H9 (cell line): ENCODE data around the gene USP3. TPM values are rescaled to one million over a fixed set of nuclear protein-coding genes. Genes with fewer than 3 reads are reported as not detected.

Experiments
- DNase-seq: peaks from one replicate; pipeline ENCODE4 v3.0.0-alpha.2; 2017
- H2AFZ ChIP-seq: one replicate; pipeline ENCODE4 v1.6.1; 2013; ENCODE audit warnings: mild to moderate bottlenecking, low read length, control low read depth, moderate library complexity
- H2AK5ac ChIP-seq: 2 replicates; pipeline ENCODE4 v1.6.1; 2013; ENCODE audit warnings: low read length, control low read depth, mixed read lengths; ENCODE audit not compliant: insufficient read length
- H2BK120ac ChIP-seq: one replicate; pipeline ENCODE4 v1.6.1; 2013; ENCODE audit warnings: low read depth, mild to moderate bottlenecking, low read length, control low read depth, inconsistent platforms; ENCODE audit not compliant: poor library complexity, severe bottlenecking
- H2BK12ac ChIP-seq: 2 replicates; pipeline ENCODE4 v1.6.1; 2013; ENCODE audit warnings: low read length, control low read depth, mixed read lengths, low read depth; ENCODE audit not compliant: insufficient read length
- H2BK15ac ChIP-seq: 2 replicates; pipeline ENCODE4 v1.6.1; 2013; ENCODE audit warnings: low read depth, low read length, control low read depth
- H2BK20ac ChIP-seq: one replicate; pipeline ENCODE4 v1.6.1; 2013; ENCODE audit warnings: low read depth, mild to moderate bottlenecking, low read length, control low read depth, inconsistent platforms; ENCODE audit not compliant: poor library complexity, severe bottlenecking
- H2BK5ac ChIP-seq: 2 replicates; pipeline ENCODE4 v1.6.1; 2013; ENCODE audit warnings: low read length, control low read depth, mixed read lengths; ENCODE audit not compliant: insufficient read length
- H3K14ac ChIP-seq: 2 replicates; pipeline ENCODE4 v1.6.1; 2013; ENCODE audit warnings: low read length, control low read depth; ENCODE audit not compliant: insufficient read depth
- H3K18ac ChIP-seq: 2 replicates; pipeline ENCODE4 v1.6.1; 2013; ENCODE audit warnings: low read depth, mild to moderate bottlenecking, mixed read lengths, low read length, control low read depth; ENCODE audit not compliant: insufficient read length
- H3K23ac ChIP-seq: 2 replicates; pipeline ENCODE4 v1.6.1; 2013; ENCODE audit warnings: low read length, control low read depth, mixed read lengths, low read depth; ENCODE audit not compliant: insufficient read length
- H3K23me2 ChIP-seq: 2 replicates; pipeline ENCODE4 v1.6.1; 2013; ENCODE audit warnings: low read depth, mild to moderate bottlenecking, mixed read lengths, low read length, control low read depth; ENCODE audit not compliant: insufficient read length, poor library complexity, severe bottlenecking
- H3K27ac ChIP-seq: 2 replicates; pipeline ENCODE4 v1.5.1; 2013; ENCODE audit warnings: low read length, control low read depth, mixed read lengths, low read depth; ENCODE audit not compliant: insufficient read length
- H3K27me3 ChIP-seq: 2 replicates; pipeline ENCODE4 v1.6.1; 2013; ENCODE audit warnings: low read length, control low read depth, inconsistent platforms; ENCODE audit not compliant: insufficient read depth
- H3K4ac ChIP-seq: 2 replicates; pipeline ENCODE4 v1.6.1; 2013; ENCODE audit warnings: low read depth, mild to moderate bottlenecking, control low read depth, inconsistent platforms, low read length, moderate library complexity
- H3K4me1 ChIP-seq: 2 replicates; pipeline ENCODE4 v1.6.1; 2013; ENCODE audit warnings: low read length, control low read depth, inconsistent platforms; ENCODE audit not compliant: insufficient read depth
- H3K4me2 ChIP-seq: 2 replicates; pipeline ENCODE4 v1.6.1; 2013; ENCODE audit warnings: low read length, control low read depth, mixed read lengths; ENCODE audit not compliant: insufficient read length, insufficient read depth
- H3K56ac ChIP-seq: 2 replicates; pipeline ENCODE4 v1.6.1; 2013; ENCODE audit warnings: low read depth, mild to moderate bottlenecking, mixed read lengths, low read length, control low read depth; ENCODE audit not compliant: insufficient read length
- H3K79me1 ChIP-seq: 2 replicates; pipeline ENCODE4 v1.6.1; 2013; ENCODE audit warnings: low read depth, mild to moderate bottlenecking, moderate library complexity, low read length, control low read depth, inconsistent platforms; ENCODE audit not compliant: insufficient read depth, poor library complexity, severe bottlenecking
- H3K79me2 ChIP-seq: 2 replicates; pipeline ENCODE4 v1.6.1; 2013; ENCODE audit warnings: low read length, control low read depth, inconsistent platforms; ENCODE audit not compliant: insufficient read depth
- H3K9ac ChIP-seq: 2 replicates; pipeline ENCODE4 v1.6.1; 2013; ENCODE audit warnings: low read length, control low read depth, mixed read lengths; ENCODE audit not compliant: insufficient read length; ENCODE audit errors: extremely low read depth
- H3K9me3 ChIP-seq: one replicate; pipeline ENCODE4 v1.6.1; 2013; ENCODE audit warnings: low read depth, low read length, inconsistent platforms; ENCODE audit not compliant: control insufficient read depth
- H3T11ph ChIP-seq: one replicate; pipeline ENCODE4 v1.6.1; 2013; ENCODE audit warnings: mild to moderate bottlenecking, low read length, control low read depth, inconsistent platforms
- H4K20me1 ChIP-seq: one replicate; pipeline ENCODE4 v1.6.1; 2013; ENCODE audit not compliant: control insufficient read depth, insufficient read length, insufficient read depth
- H4K5ac ChIP-seq: 2 replicates; pipeline ENCODE4 v1.6.1; 2013; ENCODE audit warnings: low read depth, mild to moderate bottlenecking, mixed read lengths, low read length, control low read depth; ENCODE audit not compliant: insufficient read length
- H4K8ac ChIP-seq: replicated peaks from 2 replicates; pipeline ENCODE4 v1.6.1; 2013; ENCODE audit warnings: low read length, control low read depth, mixed read lengths, low read depth; ENCODE audit not compliant: insufficient read length
- H4K91ac ChIP-seq: 2 replicates; pipeline ENCODE4 v1.6.1; 2013; ENCODE audit warnings: low read depth, mild to moderate bottlenecking, moderate library complexity, mixed read lengths, low read length, control low read depth; ENCODE audit not compliant: insufficient read length
- H3K27ac Mint-ChIP-seq, 3 experiments: 2 replicates in 2 of 3; 3 replicates in 1 of 3; pipeline ENCODE4 v1.8.0; 2020 to 2021; ENCODE audit warnings: mixed read lengths in 3 of 3, mild to moderate bottlenecking in 1 of 3, moderate library complexity in 1 of 3
- H3K27me3 Mint-ChIP-seq: 2 replicates; pipeline ENCODE4 v1.8.0; 2021; ENCODE audit warnings: low read depth, mild to moderate bottlenecking, moderate library complexity, mixed read lengths
- H3K36me3 Mint-ChIP-seq, 3 experiments: 2 replicates in 2 of 3; 3 replicates in 1 of 3; pipeline ENCODE4 v1.8.0; 2020 to 2021; ENCODE audit warnings: low read depth in 3 of 3, mixed read lengths in 3 of 3; ENCODE audit not compliant: insufficient read depth in 1 of 3
- H3K4me1 Mint-ChIP-seq, 2 experiments: 2 replicates each; pipeline ENCODE4 v1.8.0; 2020; ENCODE audit warnings: mixed read lengths in 2 of 2
- H3K4me3 Mint-ChIP-seq, 2 experiments: 2 replicates in 1 of 2; 3 replicates in 1 of 2; pipeline ENCODE4 v1.8.0; 2020 to 2021; ENCODE audit warnings: mild to moderate bottlenecking in 2 of 2, mixed read lengths in 2 of 2, moderate library complexity in 1 of 2
- H3K9me3 Mint-ChIP-seq, 2 experiments: 2 replicates in 1 of 2; 3 replicates in 1 of 2; pipeline ENCODE4 v1.8.0; 2020; ENCODE audit warnings: mild to moderate bottlenecking in 2 of 2, mixed read lengths in 2 of 2, moderate library complexity in 1 of 2
- WGBS: extraction: QIAGEN DNeasy Blood & Tissue Kit; methylation state at CpG from one replicate; pipeline ENCODE4 v1.1.7; 2013; ENCODE audit warnings: missing lambda C conversion rate, low lambda C conversion rate, mixed read lengths; ENCODE audit not compliant: insufficient read length; ENCODE audit errors: extremely low coverage; 5-methylcytosine and 5-hydroxymethylcytosine counted together
- total RNA-seq: library from RNA; stranded (reverse); gene quantifications from 2 replicates; pipeline ENCODE4 v1.2.1, GENCODE V29; 2021
- TF ChIP-seq, protein P1 (sequence below): fragments of 200-600 bp; sonication (generic); conservative IDR thresholded peaks from 3 replicates; pipeline ENCODE4 v1.8.0; 2021; ENCODE audit warnings: antibody characterized with exemption, mild to moderate bottlenecking

USP3 gene
- total RNA-seq, 1 experiment from 2014 or later = 14.2 TPM

- Histone ChIP-seq H3K56ac (no peak overlapping the region), H2BK120ac (no peak overlapping the region), H4K20me1 (no peaks in the 10 kb centered on the region), H2BK5ac (no peak overlapping the region), H3K9me3 (no peaks in the 10 kb centered on the region), H2AFZ (no peak overlapping the region), H3K23me2 (no peaks in the 10 kb centered on the region), H2BK15ac (no peak overlapping the region), H3K18ac (no peak overlapping the region), H3K27me3 (no peaks in the 10 kb centered on the region), H3K23ac (no peak overlapping the region), H4K5ac (no peak overlapping the region), H3K14ac (no peak overlapping the region), H2AK5ac (no peak overlapping the region), H3K9ac (no peak overlapping the region), H4K91ac (no peak overlapping the region), H3K4ac (no peak overlapping the region), H3K4me1 (no peaks in the 10 kb centered on the region), H3K4me2 (no peak overlapping the region), H3K79me2 (no peaks in the 10 kb centered on the region), H4K8ac (no peak overlapping the region), H2BK12ac (no peak overlapping the region), H3T11ph (no peak overlapping the region), H3K79me1 (no peaks in the 10 kb centered on the region), H2BK20ac (no peak overlapping the region), H3K27ac (no peak overlapping the region)
- Mint-ChIP-seq H3K27ac (no peak overlapping the region), H3K36me3 (peaks cover 0 to 48% (median 20%) of the 10 kb centered on the region in 3 experiments; a peak in 6 of 7 replicates), H3K27me3 (no peaks in the 10 kb centered on the region), H3K4me3 (no peak overlapping the region), H3K4me1 (no peaks in the 10 kb centered on the region), H3K9me3 (no peaks in the 10 kb centered on the region)
- TF ChIP-seq, protein P1, sequence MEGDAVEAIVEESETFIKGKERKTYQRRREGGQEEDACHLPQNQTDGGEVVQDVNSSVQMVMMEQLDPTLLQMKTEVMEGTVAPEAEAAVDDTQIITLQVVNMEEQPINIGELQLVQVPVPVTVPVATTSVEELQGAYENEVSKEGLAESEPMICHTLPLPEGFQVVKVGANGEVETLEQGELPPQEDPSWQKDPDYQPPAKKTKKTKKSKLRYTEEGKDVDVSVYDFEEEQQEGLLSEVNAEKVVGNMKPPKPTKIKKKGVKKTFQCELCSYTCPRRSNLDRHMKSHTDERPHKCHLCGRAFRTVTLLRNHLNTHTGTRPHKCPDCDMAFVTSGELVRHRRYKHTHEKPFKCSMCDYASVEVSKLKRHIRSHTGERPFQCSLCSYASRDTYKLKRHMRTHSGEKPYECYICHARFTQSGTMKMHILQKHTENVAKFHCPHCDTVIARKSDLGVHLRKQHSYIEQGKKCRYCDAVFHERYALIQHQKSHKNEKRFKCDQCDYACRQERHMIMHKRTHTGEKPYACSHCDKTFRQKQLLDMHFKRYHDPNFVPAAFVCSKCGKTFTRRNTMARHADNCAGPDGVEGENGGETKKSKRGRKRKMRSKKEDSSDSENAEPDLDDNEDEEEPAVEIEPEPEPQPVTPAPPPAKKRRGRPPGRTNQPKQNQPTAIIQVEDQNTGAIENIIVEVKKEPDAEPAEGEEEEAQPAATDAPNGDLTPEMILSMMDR = no peak
- WGBS = no CpG with 5 or more reads among the region's 9 CpGs
- DNase-seq = no peak
Observed at GRCh38 chr15:63636518-63637061, 132.2 kb downstream of the USP3 start.
